ENCODE results near the gene SLAMF9. TPM values are rescaled to one million over a fixed set of nuclear protein-coding genes. Genes with fewer than 3 reads are reported as not detected.
"Not testable (repeated sequence)": the region's sequence is repeated elsewhere in the genome, so short reads cannot be mapped to it uniquely, and the experiment has no call there.

The SLAMF9 gene
- total and polyA plus RNA-seq, 8 donors: not detected

DNA sequence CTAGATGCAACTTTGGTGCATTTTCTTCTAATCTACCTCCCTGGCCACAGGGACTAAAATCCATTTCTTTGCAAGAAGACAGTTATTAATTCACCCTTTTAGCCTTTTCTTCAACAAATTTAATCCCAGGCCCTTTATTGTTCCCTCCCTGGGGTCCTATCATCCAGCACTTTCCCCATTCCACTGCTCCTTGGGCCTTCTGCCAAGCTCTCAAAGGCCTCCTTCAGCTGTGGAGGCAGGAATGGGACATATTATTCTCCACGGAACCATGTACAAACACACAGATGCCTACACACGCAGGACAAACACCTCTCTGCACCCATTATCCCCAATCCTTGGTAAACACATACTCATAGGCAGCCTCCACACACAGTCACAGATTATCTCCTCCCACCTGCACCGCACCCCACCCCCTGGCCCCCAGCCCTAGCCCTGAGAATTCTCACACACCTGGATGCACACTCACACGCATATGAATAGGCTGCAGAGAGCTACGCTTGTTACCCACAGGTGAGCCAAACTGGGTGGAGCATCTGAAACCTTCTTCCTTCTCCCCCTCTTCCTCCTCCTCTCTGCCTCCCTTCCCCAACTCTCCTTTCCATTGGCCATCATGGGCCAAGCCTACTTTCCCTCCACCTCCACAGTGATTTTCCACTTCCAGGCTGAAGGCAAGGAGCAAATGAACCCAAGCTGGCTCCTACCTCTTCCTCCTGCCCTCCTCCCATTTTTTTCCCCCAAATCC lies 40.4 kb downstream of the SLAMF9 start:
- Histone ChIP-seq H3K4me3 (no peak overlapping the region), H3K9me3 (no peaks in the 10 kb centered on the region), H3K27ac (peak overlapping the region; percentile 42 to 89), H3K4me1 (peaks cover 26 to 80% of the 10 kb centered on the region in 2 donors), H3K36me3 (peaks cover under 1 to 30% of the 10 kb centered on the region in 2 donors), H3K27me3 (no peaks in the 10 kb centered on the region)
- ATAC-seq (peak; percentile 44), DNase-seq (peak in 1 of 4 donors; percentile 36)
- TF ChIP-seq, protein P1, sequence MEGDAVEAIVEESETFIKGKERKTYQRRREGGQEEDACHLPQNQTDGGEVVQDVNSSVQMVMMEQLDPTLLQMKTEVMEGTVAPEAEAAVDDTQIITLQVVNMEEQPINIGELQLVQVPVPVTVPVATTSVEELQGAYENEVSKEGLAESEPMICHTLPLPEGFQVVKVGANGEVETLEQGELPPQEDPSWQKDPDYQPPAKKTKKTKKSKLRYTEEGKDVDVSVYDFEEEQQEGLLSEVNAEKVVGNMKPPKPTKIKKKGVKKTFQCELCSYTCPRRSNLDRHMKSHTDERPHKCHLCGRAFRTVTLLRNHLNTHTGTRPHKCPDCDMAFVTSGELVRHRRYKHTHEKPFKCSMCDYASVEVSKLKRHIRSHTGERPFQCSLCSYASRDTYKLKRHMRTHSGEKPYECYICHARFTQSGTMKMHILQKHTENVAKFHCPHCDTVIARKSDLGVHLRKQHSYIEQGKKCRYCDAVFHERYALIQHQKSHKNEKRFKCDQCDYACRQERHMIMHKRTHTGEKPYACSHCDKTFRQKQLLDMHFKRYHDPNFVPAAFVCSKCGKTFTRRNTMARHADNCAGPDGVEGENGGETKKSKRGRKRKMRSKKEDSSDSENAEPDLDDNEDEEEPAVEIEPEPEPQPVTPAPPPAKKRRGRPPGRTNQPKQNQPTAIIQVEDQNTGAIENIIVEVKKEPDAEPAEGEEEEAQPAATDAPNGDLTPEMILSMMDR (IDR thresholded peaks at IDR 0.05): no peak
- intact Hi-C loops (cut with DNase I): no loop called here

DNA sequence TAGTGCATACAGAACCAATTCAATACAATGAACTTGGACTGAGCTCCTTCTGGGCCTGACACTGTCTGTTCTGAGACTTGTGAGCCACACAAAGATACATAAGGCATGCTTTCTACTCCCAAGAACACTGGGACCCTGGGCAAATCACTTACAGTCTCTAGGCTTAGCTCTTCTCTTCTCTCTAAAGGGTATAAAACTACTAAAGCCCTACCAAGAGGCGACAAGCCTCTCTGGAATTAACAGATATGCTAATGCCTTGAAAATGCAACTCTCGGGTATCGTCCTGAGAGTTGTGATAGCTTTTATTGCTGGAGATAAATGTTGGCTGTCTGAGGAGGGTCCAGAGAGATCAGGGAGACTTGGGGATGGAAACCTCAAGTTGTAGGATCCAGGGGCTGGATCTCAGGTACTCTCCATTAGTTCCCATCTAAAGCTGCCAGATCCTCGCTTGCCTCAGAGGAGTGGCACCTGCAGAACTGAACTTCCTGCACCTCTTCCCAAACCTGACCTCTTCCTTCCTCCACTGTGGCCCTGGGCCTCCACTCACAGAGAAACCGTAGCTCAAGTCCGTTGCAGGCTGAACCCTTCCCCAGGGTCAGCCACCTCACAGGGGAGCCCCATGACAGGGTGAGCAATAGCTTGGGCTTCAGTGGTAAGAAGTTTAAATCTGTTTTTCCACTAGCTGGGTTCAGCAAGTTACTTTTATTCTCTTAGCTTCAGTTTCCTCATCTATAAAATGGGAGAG lies 42.5 kb downstream of the SLAMF9 start:
- ATAC-seq (no peak), DNase-seq (no peak)
- H3K4me1 ChIP-seq: peaks cover 20 to 59% of the 10 kb centered on the region in 2 donors
- peak overlapping the region; percentile 87 to 89 for H3K27ac ChIP-seq
- H3K27me3 ChIP-seq: no peaks in the 10 kb centered on the region
- peaks cover 0 to 9% of the 10 kb centered on the region in 2 donors for H3K36me3 ChIP-seq
- no peak overlapping the region for H3K4me3 ChIP-seq
- H3K9me3 ChIP-seq: no peaks in the 10 kb centered on the region
- TF ChIP-seq, protein P1 (IDR thresholded peaks at IDR 0.05): no peak
- intact Hi-C loops (cut with DNase I): no loop called here

DNA sequence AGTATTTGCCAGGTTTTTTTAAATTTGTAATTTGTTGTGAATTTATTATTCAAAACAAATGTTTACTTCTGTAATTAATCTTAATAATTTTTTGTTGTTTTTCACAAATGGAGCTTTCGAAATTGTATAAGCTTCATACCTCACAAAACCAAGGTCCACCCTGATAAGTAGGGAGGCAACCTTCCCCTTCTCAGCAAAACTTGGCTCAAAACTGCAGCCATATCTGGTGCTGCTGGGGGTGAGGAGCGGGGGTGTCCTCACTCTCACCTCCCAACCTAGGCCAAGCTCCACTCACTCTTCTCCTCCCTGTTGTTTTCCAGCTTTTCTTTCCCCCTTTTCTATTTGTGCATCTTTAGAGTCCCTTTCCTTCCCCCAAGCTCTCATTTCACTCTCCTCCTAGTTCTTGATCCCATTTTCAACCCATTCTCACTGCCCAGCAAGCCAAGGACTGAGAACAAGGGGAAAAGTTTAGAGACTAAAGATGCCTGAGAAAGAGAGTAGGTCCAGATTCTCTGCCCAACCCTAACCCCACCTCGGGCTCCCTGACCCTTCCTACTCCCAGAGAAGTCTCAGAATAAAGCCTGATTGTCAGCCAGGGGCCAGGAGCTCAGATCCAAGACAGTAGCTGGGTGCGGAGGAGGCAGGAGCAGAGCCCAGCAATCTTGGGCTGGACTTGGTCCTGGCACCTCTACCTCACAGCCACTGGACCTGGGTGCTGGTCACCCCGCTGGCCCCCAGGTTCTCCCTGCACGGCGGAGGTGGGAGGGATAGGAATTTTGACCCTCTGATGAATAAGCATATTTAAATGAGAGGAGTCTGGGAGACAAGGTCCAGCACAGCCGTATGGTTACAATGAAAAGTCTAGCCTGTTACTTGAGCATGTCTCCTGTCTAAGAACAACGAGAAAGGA lies 45.8 kb downstream of the SLAMF9 start:
- H3K36me3 ChIP-seq: no peaks in the 10 kb centered on the region
- intact Hi-C loops (cut with DNase I): no loop called here
- peak overlapping the region in 1 of 2 donors; percentile 18 for H3K27ac ChIP-seq

DNA sequence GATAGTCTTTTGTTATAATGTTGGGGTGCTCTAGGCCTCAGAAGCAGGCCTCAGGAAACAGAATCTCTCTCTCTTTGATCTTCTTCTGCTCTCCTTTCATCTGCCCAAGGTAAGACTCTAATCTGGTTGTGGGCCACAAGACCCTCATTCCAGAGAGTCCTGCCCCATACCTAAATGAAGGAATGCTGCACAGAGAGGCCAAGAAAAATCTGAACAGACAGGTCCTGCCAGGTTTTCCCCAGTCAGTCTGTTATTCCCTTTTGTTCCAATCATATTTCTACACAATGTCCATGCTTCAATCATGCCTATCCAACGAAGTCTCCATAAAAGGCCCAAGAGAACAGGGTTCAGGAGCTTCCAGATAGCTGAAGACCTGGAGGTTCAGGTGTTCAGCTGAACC lies 47.1 kb downstream of the SLAMF9 start:
- peaks cover 18 to 37% of the 10 kb centered on the region in 2 donors for H3K4me1 ChIP-seq
- TF ChIP-seq, protein P1 (IDR thresholded peaks at IDR 0.05): no peak
- no peaks in the 10 kb centered on the region for H3K36me3 ChIP-seq
- ATAC-seq (no peak), DNase-seq (no peak)
- intact Hi-C loops (cut with DNase I): no loop called here
- H3K9me3 ChIP-seq: no peaks in the 10 kb centered on the region
- no peaks in the 10 kb centered on the region for H3K27me3 ChIP-seq
- no peak overlapping the region for H3K27ac ChIP-seq
- H3K4me3 ChIP-seq: no peak overlapping the region

More for the DNA sequence above, 45.8 kb downstream of the SLAMF9 start:
- no peak overlapping the region for H3K4me3 ChIP-seq
- H3K9me3 ChIP-seq: no peaks in the 10 kb centered on the region
- H3K27me3 ChIP-seq: no peaks in the 10 kb centered on the region
- DNase-seq (peak in 1 of 4 donors; percentile 10), ATAC-seq (no peak)
- TF ChIP-seq, protein P1 (IDR thresholded peaks at IDR 0.05): no peak
- peaks cover 18 to 42% of the 10 kb centered on the region in 2 donors for H3K4me1 ChIP-seq

DNA sequence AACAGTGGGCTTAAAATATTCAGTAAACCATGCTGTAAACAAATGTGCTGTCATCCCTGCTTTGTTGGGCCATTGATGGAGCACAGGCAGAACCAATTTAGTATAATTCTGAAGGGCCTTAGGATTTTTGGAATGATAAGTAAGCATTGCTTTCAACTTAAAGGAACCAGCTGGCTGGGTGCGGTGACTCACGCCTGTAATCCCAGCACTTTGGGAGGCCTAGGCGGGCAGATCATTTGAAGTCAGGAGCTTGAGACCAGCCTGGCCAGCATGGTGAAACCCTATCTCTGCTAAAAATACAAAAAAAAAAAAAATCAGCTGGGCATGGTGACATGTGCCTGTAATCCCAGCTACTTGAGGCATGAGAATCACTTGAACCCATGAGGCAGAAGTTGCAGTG lies 50.0 kb downstream of the SLAMF9 start:
- H3K36me3 ChIP-seq; H3K27me3 ChIP-seq; ATAC-seq; DNase-seq; H3K4me3 ChIP-seq; intact Hi-C loops (cut with DNase I); H3K27ac ChIP-seq; H3K9me3 ChIP-seq: not testable (repeated sequence)
- peaks cover 3 to 27% of the 10 kb centered on the region in 2 donors for H3K4me1 ChIP-seq
